Measurements from ENCODE around the gene LMF2.
A peak's percentile ranks its signal among the peaks of the same experiment; 100 is the strongest.

Gene LMF2

GRCh38 chr22:50474710-50475651 lies 32.5 kb downstream of the LMF2 start, which contains the start of gene SBF1:
Gene SBF1, minus strand, starts transcription at chr22:50475035. Its CDS starts 195 bp downstream, at chr22:50474840.
- Histone ChIP-seq H2BK120ac (ENCODE audit: low read depth, low read length) (peak within 1 kb of the TSS; percentile 35), H3K9me3 (ENCODE audit: control insufficient read depth, low read length) (no peaks in the 10 kb centered on the region), H2BK5ac (ENCODE audit: low read depth, low read length, poor library complexity, severe bottlenecking) (no peak within 1 kb of the TSS), H3K4me1 (ENCODE audit: control insufficient read depth, insufficient read depth, low read depth, low read length) (peaks cover 45% of the 10 kb centered on the region), H3K14ac (ENCODE audit: low read length in 2 of 2) (peak within 1 kb of the TSS in 1 of 2 experiments; percentile 82), H2AK5ac (ENCODE audit: low read length, severe bottlenecking) (peak within 1 kb of the TSS; percentile 47), H3K27ac (ENCODE audit: low read length, poor library complexity, severe bottlenecking) (peak within 1 kb of the TSS; percentile 8), H2AFZ (ENCODE audit: low read depth, low read length) (peak within 1 kb of the TSS; percentile 57), H2BK12ac (ENCODE audit: low read length in 2 of 2) (peak within 1 kb of the TSS in 1 of 2 experiments; percentile 22), H3K9ac (ENCODE audit: low read length) (peak within 1 kb of the TSS; percentile 88), H3K4me3 (ENCODE audit: insufficient read depth in 1 of 2, low read depth in 1 of 2, low read length in 2 of 2) (peak within 1 kb of the TSS; percentile 85 to 91), H3K79me1 (replicated peaks; ENCODE audit: low read length, poor library complexity, severe bottlenecking) (no peaks in the 10 kb centered on the region), H4K91ac (ENCODE audit: low read length) (peak within 1 kb of the TSS; percentile 54), H2BK15ac (ENCODE audit: low read depth, poor library complexity, severe bottlenecking) (peak within 1 kb of the TSS; percentile 4), H3K23ac (ENCODE audit: low read length in 2 of 2) (no peak within 1 kb of the TSS), H3K27me3 (ENCODE audit: control insufficient read depth in 1 of 2, insufficient read depth in 1 of 2, low read length in 2 of 2) (peaks cover 5 to 8% of the 10 kb centered on the region in 2 experiments), H3K4ac (ENCODE audit: low read depth in 1 of 2, low read length in 2 of 2) (peak within 1 kb of the TSS; percentile 58 to 62), H3K36me3 (ENCODE audit: control insufficient read depth in 1 of 2, insufficient read depth in 2 of 2, low read depth in 1 of 2, low read length in 2 of 2) (peaks cover 0 to 25% of the 10 kb centered on the region in 2 experiments), H3K18ac (ENCODE audit: low read depth in 1 of 2, low read length in 2 of 2) (peak within 1 kb of the TSS; percentile 24 to 88), H4K8ac (ENCODE audit: low read length) (peak within 1 kb of the TSS; percentile 74), H3K4me2 (ENCODE audit: low read length, poor library complexity, severe bottlenecking) (peak within 1 kb of the TSS; percentile 89)
- WGBS = 5% methylated on average over 81 of the region's 97 CpGs
- peak; percentile 90 for DNase-seq

- Histone ChIP-seq H2BK120ac (ENCODE audit: low read depth, low read length) (peak overlapping the region; percentile 20), H3K4me2 (ENCODE audit: low read length, poor library complexity, severe bottlenecking) (peak overlapping the region; percentile 63), H3K27me3 (ENCODE audit: control insufficient read depth in 1 of 2, insufficient read depth in 1 of 2, low read length in 2 of 2) (peaks cover 0 to 4% of the 10 kb centered on the region in 2 experiments), H4K8ac (ENCODE audit: low read length) (no peak overlapping the region), H2BK12ac (ENCODE audit: low read length in 2 of 2) (no peak overlapping the region), H2BK15ac (ENCODE audit: low read depth, poor library complexity, severe bottlenecking) (no peak overlapping the region), H4K91ac (ENCODE audit: low read length) (no peak overlapping the region), H3K27ac (ENCODE audit: low read length, poor library complexity, severe bottlenecking) (peak overlapping the region; percentile 8), H2BK5ac (ENCODE audit: low read depth, low read length, poor library complexity, severe bottlenecking) (no peak overlapping the region), H3K9me3 (ENCODE audit: control insufficient read depth, low read length) (no peaks in the 10 kb centered on the region), H3K18ac (ENCODE audit: low read depth in 1 of 2, low read length in 2 of 2) (peak overlapping the region in 1 of 2 experiments; percentile 37), H3K79me1 (replicated peaks; ENCODE audit: low read length, poor library complexity, severe bottlenecking) (no peaks in the 10 kb centered on the region), H3K4ac (ENCODE audit: low read depth in 1 of 2, low read length in 2 of 2) (peak overlapping the region in 1 of 2 experiments; percentile 9), H3K4me3 (ENCODE audit: insufficient read depth in 1 of 2, low read depth in 1 of 2, low read length in 2 of 2) (peak overlapping the region; percentile 85 to 91), H3K23ac (ENCODE audit: low read length in 2 of 2) (no peak overlapping the region), H3K4me1 (ENCODE audit: control insufficient read depth, insufficient read depth, low read depth, low read length) (peaks cover 54% of the 10 kb centered on the region), H3K14ac (ENCODE audit: low read length in 2 of 2) (peak overlapping the region in 1 of 2 experiments; percentile 82), H2AFZ (ENCODE audit: low read depth, low read length) (no peak overlapping the region), H2AK5ac (ENCODE audit: low read length, severe bottlenecking) (no peak overlapping the region), H3K36me3 (ENCODE audit: control insufficient read depth in 1 of 2, insufficient read depth in 2 of 2, low read depth in 1 of 2, low read length in 2 of 2) (peaks cover 0 to 25% of the 10 kb centered on the region in 2 experiments), H3K9ac (ENCODE audit: low read length) (peak overlapping the region; percentile 88)
- 14% methylated on average over 36 of the region's 62 CpGs for WGBS
- DNase-seq = peak; percentile 71
Measured at GRCh38 chr22:50473855-50474671, 33.4 kb downstream of the LMF2 start.

- Histone ChIP-seq H2BK12ac (ENCODE audit: low read length in 2 of 2) (no peak overlapping the region), H2AK5ac (ENCODE audit: low read length, severe bottlenecking) (no peak overlapping the region), H3K9ac (ENCODE audit: low read length) (peak overlapping the region; percentile 88), H4K91ac (ENCODE audit: low read length) (no peak overlapping the region), H3K4me2 (ENCODE audit: low read length, poor library complexity, severe bottlenecking) (no peak overlapping the region), H3K4ac (ENCODE audit: low read depth in 1 of 2, low read length in 2 of 2) (no peak overlapping the region), H3K9me3 (ENCODE audit: control insufficient read depth, low read length) (no peaks in the 10 kb centered on the region), H3K27ac (ENCODE audit: low read length, poor library complexity, severe bottlenecking) (no peak overlapping the region), H3K14ac (ENCODE audit: low read length in 2 of 2) (no peak overlapping the region), H2BK15ac (ENCODE audit: low read depth, poor library complexity, severe bottlenecking) (no peak overlapping the region), H3K79me1 (replicated peaks; ENCODE audit: low read length, poor library complexity, severe bottlenecking) (peaks cover 6% of the 10 kb centered on the region), H2AFZ (ENCODE audit: low read depth, low read length) (no peak overlapping the region), H3K18ac (ENCODE audit: low read depth in 1 of 2, low read length in 2 of 2) (no peak overlapping the region), H2BK120ac (ENCODE audit: low read depth, low read length) (no peak overlapping the region), H4K8ac (ENCODE audit: low read length) (no peak overlapping the region), H2BK5ac (ENCODE audit: low read depth, low read length, poor library complexity, severe bottlenecking) (no peak overlapping the region), H3K4me3 (ENCODE audit: insufficient read depth in 1 of 2, low read depth in 1 of 2, low read length in 2 of 2) (peak overlapping the region in 1 of 2 experiments; percentile 85), H3K27me3 (ENCODE audit: control insufficient read depth in 1 of 2, insufficient read depth in 1 of 2, low read length in 2 of 2) (no peaks in the 10 kb centered on the region), H3K23ac (ENCODE audit: low read length in 2 of 2) (no peak overlapping the region), H3K4me1 (ENCODE audit: control insufficient read depth, insufficient read depth, low read depth, low read length) (peaks cover 60% of the 10 kb centered on the region), H3K36me3 (ENCODE audit: control insufficient read depth in 1 of 2, insufficient read depth in 2 of 2, low read depth in 1 of 2, low read length in 2 of 2) (peaks cover 0 to 26% of the 10 kb centered on the region in 2 experiments)
- DNase-seq = no peak
- 98% methylated on average over 6 of the region's 6 CpGs for WGBS
Measured at GRCh38 chr22:50473088-50473487, 34.4 kb downstream of the LMF2 start.

Measured in mesenchymal stem cell (in vitro differentiated cells and primary cell).